ENCODE data around the gene STRN4. TPM values are rescaled to one million over a fixed set of nuclear protein-coding genes. Genes with fewer than 3 reads are reported as not detected.
A peak's percentile ranks its signal among the peaks of the same experiment; 100 is the strongest.

The STRN4 gene
- total and polyA plus RNA-seq, 9 of the 15 experiments (the other 6 are each of a cell fraction or from before 2014, with no cell fraction given) = 0.62 to 83.7 (median 36.9) TPM

GRCh38 chr19:46787331-46788261 lies 41.3 kb upstream of the STRN4 start (continued):
- peak; percentile 40 for TF ChIP-seq FUS (optimal IDR thresholded peaks at IDR 0.05; ENCODE audit: low read depth, low read length)
- TF ChIP-seq ZNF639 (CRISPR knock-in tag; conservative IDR thresholded peaks at IDR 0.05 in 1 of 2, IDR thresholded peaks at IDR 0.05 in 1 of 2) = 0 out of 4 replicates have a peak, but pooled peaks of 1 of the 2 experiments have one; percentile 41
- TF ChIP-seq DPF2 (IDR thresholded peaks at IDR 0.05) = no peak
- TF ChIP-seq, protein P1, sequence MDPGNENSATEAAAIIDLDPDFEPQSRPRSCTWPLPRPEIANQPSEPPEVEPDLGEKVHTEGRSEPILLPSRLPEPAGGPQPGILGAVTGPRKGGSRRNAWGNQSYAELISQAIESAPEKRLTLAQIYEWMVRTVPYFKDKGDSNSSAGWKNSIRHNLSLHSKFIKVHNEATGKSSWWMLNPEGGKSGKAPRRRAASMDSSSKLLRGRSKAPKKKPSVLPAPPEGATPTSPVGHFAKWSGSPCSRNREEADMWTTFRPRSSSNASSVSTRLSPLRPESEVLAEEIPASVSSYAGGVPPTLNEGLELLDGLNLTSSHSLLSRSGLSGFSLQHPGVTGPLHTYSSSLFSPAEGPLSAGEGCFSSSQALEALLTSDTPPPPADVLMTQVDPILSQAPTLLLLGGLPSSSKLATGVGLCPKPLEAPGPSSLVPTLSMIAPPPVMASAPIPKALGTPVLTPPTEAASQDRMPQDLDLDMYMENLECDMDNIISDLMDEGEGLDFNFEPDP (CRISPR knock-in tag; IDR thresholded peaks at IDR 0.05) = no peak
- TF ChIP-seq, protein P2, sequence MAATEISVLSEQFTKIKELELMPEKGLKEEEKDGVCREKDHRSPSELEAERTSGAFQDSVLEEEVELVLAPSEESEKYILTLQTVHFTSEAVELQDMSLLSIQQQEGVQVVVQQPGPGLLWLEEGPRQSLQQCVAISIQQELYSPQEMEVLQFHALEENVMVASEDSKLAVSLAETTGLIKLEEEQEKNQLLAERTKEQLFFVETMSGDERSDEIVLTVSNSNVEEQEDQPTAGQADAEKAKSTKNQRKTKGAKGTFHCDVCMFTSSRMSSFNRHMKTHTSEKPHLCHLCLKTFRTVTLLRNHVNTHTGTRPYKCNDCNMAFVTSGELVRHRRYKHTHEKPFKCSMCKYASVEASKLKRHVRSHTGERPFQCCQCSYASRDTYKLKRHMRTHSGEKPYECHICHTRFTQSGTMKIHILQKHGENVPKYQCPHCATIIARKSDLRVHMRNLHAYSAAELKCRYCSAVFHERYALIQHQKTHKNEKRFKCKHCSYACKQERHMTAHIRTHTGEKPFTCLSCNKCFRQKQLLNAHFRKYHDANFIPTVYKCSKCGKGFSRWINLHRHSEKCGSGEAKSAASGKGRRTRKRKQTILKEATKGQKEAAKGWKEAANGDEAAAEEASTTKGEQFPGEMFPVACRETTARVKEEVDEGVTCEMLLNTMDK (IDR thresholded peaks at IDR 0.05; ENCODE audit: borderline replicate concordance, insufficient read depth, low read depth, low read length, poor library complexity, severe bottlenecking) = no peak
- TF ChIP-seq BRCA1 (IDR thresholded peaks at IDR 0.05) = no peak
- peak; percentile 76; the same call in 1 of the 2 replicates for TF ChIP-seq BRCA1 (CRISPR knock-in tag; IDR thresholded peaks at IDR 0.05)
- TF ChIP-seq SP1 (CRISPR knock-in tag; IDR thresholded peaks at IDR 0.05) = peak; percentile 68
- TF ChIP-seq TAL1 (IDR thresholded peaks at IDR 0.05) = no peak
- TF ChIP-seq ZNF586 (CRISPR knock-in tag; conservative IDR thresholded peaks at IDR 0.05) = no peak
- TF ChIP-seq PRPF4 (IDR thresholded peaks at IDR 0.05; ENCODE audit: insufficient read depth, low read depth, low read length, poor library complexity, severe bottlenecking) = peak; percentile 67
- TF ChIP-seq KLF1 (tag; IDR thresholded peaks at IDR 0.05) = no peak
- TF ChIP-seq ID3 (CRISPR knock-in tag; IDR thresholded peaks at IDR 0.05) = no peak
- TF ChIP-seq ID3 (tag; IDR thresholded peaks at IDR 0.05) = 0 out of 2 replicates have a peak, but pooled peaks have one; percentile 18
- TF ChIP-seq TGIF2 (CRISPR knock-in tag; IDR thresholded peaks at IDR 0.05) = no peak
- TF ChIP-seq ZC3H11A (IDR thresholded peaks at IDR 0.05; ENCODE audit: low read depth, low read length) = no peak
- TF ChIP-seq HLTF (IDR thresholded peaks at IDR 0.05) = no peak
- TF ChIP-seq SAP30 (IDR thresholded peaks at IDR 0.05; ENCODE audit: borderline replicate concordance, insufficient read depth, low read depth, low read length, poor library complexity, severe bottlenecking) = peak; percentile 43
- TF ChIP-seq, protein P3, sequence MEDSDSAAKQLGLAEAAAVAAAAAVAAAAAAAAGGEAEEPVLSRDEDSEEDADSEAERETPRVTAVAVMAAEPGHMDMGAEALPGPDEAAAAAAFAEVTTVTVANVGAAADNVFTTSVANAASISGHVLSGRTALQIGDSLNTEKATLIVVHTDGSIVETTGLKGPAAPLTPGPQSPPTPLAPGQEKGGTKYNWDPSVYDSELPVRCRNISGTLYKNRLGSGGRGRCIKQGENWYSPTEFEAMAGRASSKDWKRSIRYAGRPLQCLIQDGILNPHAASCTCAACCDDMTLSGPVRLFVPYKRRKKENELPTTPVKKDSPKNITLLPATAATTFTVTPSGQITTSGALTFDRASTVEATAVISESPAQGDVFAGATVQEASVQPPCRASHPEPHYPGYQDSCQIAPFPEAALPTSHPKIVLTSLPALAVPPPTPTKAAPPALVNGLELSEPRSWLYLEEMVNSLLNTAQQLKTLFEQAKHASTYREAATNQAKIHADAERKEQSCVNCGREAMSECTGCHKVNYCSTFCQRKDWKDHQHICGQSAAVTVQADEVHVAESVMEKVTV (CRISPR knock-in tag; IDR thresholded peaks at IDR 0.05) = no peak
- peak; percentile 78 for TF ChIP-seq POLR2G (IDR thresholded peaks at IDR 0.05; ENCODE audit: low read depth, low read length)
